Adrenal gland (tissue), 5 donors: ENCODE data around the gene KBTBD4.

ENCODE experiments used
- POLR2A ChIP-seq, 2 donors: fragments of 450-650 bp; IDR thresholded peaks; one replicate each; pipeline ENCODE4 v1.6.1; 2017; ENCODE audit warnings: antibody characterized with exemption in 2 of 2, mild to moderate bottlenecking in 2 of 2, moderate library complexity in 1 of 2
- TF ChIP-seq, protein P1 (sequence below), 6 experiments: fragments of 450-650 bp in 4 of 6; fragments of 200-600 bp in 2 of 6; sonication (generic) in 1 of 6; IDR thresholded peaks; 1 replicate in 5 of 6; 2 replicates in 1 of 6; pipeline versions ENCODE4 v1.5.1 to v1.8.0; 2016 to 2021; ENCODE audit warnings: antibody characterized with exemption in 6 of 6, mild to moderate bottlenecking in 2 of 6, moderate library complexity in 1 of 6
- donor health status: DM: no; HTN: no; CAD: no.

DNA sequence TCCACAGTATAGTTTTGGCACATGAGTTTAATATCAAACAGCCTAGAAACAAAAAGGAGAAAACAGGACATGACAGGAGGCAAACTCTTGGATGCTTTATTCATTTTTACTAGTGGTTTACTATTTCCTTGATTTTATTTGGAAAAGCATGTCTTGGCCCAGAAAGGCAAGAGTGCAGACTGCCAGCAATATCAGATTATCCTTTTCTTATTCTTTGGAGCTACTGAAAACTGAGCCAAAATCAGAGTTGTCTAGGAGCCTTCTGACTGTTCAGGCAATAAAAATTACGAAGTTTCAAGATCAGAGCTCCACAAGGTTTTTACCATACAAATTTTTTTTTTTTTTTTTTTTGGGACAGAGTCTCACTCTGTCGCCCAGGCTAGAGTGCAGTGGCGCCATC is 41.9 kb downstream of the KBTBD4 start:
- TF ChIP-seq, protein P1, sequence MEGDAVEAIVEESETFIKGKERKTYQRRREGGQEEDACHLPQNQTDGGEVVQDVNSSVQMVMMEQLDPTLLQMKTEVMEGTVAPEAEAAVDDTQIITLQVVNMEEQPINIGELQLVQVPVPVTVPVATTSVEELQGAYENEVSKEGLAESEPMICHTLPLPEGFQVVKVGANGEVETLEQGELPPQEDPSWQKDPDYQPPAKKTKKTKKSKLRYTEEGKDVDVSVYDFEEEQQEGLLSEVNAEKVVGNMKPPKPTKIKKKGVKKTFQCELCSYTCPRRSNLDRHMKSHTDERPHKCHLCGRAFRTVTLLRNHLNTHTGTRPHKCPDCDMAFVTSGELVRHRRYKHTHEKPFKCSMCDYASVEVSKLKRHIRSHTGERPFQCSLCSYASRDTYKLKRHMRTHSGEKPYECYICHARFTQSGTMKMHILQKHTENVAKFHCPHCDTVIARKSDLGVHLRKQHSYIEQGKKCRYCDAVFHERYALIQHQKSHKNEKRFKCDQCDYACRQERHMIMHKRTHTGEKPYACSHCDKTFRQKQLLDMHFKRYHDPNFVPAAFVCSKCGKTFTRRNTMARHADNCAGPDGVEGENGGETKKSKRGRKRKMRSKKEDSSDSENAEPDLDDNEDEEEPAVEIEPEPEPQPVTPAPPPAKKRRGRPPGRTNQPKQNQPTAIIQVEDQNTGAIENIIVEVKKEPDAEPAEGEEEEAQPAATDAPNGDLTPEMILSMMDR (IDR thresholded peaks at IDR 0.05): no peak
- no peak for TF ChIP-seq POLR2A (IDR thresholded peaks at IDR 0.05)
